Duodenal mucosa (tissue), 2 donors: ENCODE measurements around the gene DDX24.

Experiments
- H3K27ac ChIP-seq: one replicate; pipeline ENCODE4 v1.7.0; 2013; ENCODE audit warnings: low read depth, low read length
- H3K27me3 ChIP-seq, 2 donors: one replicate each; pipeline ENCODE4 v1.7.0; 2013; ENCODE audit warnings: low read length in 2 of 2, control low read depth in 1 of 2; ENCODE audit not compliant: insufficient read depth in 2 of 2, control insufficient read depth in 1 of 2
- H3K36me3 ChIP-seq, 2 donors: one replicate each; pipeline ENCODE4 v1.7.0; 2013; ENCODE audit warnings: low read length in 2 of 2, control low read depth in 1 of 2; ENCODE audit not compliant: insufficient read depth in 2 of 2, control insufficient read depth in 1 of 2
- H3K4me1 ChIP-seq, 2 donors: one replicate each; pipeline ENCODE4 v1.7.0; 2013; ENCODE audit warnings: low read length in 2 of 2, control low read depth in 1 of 2; ENCODE audit not compliant: insufficient read depth in 2 of 2, control insufficient read depth in 1 of 2
- H3K4me3 ChIP-seq, 2 donors: one replicate each; pipeline ENCODE4 v1.7.0; 2013; ENCODE audit warnings: low read length in 2 of 2, low read depth in 1 of 2
- H3K9ac ChIP-seq, 2 donors: one replicate each; pipeline ENCODE4 v1.7.0; 2013; ENCODE audit warnings: low read length in 2 of 2, low read depth in 1 of 2
- H3K9me3 ChIP-seq, 2 donors: one replicate each; pipeline ENCODE4 v1.7.0; 2013; ENCODE audit warnings: low read length in 2 of 2, control low read depth in 1 of 2; ENCODE audit not compliant: control insufficient read depth in 1 of 2

The DDX24 gene

DNA sequence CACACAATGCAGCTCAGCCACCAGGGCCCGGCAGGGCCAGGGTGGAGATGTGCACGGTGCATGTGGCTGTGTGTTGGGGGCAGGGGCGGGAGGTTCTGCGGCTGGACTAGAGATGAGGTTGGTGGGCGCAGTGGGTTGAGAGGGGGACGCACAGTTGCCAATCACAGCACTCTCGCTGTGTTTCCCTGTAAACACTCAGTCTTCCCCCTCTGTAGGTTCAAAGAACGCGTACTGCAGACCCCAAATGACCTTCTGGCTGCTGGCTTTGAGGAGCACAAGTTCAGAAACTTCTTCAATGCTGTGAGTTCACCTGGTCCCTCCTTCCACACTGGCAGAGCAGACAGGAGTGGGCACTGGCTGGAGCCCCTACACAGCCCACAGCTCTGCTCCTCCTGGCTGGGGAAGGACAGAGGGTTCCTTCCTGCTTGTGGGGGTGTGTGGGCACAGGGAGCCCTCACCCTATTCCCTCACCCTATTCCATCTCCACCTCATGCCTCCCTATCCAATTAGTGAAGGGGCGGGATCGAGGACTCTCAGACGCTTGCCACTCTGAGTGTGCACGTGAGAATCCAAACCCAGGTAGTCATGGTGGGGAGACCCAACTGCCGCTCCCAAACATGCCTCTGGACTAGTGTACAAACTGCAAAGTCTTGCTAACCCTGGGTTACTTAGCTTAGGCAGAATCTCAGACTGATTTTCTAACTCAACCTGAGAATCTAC lies 37.1 kb downstream of the DDX24 start:
- Histone ChIP-seq H3K27me3 (no peaks in the 10 kb centered on the region), H3K9ac (no peak overlapping the region), H3K4me3 (no peak overlapping the region), H3K4me1 (peaks cover 0 to 3% of the 10 kb centered on the region in 2 donors), H3K27ac (no peak overlapping the region), H3K9me3 (no peaks in the 10 kb centered on the region), H3K36me3 (peaks cover 19 to 45% of the 10 kb centered on the region in 2 donors)

DNA sequence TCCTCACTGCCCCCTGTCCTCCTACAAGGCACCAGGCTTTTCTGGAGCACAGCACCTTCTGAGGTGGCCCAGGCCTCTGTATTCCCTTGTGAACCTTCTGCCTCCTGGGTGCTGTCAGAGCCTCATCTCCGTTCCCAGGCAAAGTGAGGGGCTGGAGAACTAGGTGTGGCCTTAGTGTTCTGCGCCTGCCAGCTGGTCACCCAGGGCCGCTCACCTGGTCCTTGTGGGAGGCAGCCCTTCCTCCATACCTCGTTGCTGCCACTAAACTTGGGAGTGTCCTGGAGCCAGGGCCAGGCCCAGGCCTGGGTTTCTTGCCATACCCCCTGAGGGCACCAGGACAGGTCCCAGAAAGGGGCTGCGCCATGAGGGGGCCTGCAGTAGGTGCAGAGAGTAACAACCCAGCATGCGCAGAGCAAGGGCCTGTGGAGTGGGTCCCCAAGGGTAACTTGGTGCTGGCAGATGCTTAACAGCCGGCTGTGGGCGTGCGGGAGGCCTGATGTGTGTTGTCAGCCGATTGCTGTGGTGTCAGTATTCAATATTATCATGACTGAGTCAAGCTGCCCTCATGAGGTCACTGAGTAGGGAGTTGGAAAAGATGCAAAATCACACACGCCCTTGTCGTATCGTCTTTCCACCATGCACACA lies 37.8 kb downstream of the DDX24 start:
- H3K4me3 ChIP-seq = no peak overlapping the region
- no peaks in the 10 kb centered on the region for H3K9me3 ChIP-seq
- no peak overlapping the region for H3K9ac ChIP-seq
- no peaks in the 10 kb centered on the region for H3K27me3 ChIP-seq
- no peak overlapping the region for H3K27ac ChIP-seq
- peaks cover 13 to 39% of the 10 kb centered on the region in 2 donors for H3K36me3 ChIP-seq
- peaks cover 0 to 3% of the 10 kb centered on the region in 2 donors for H3K4me1 ChIP-seq

DNA sequence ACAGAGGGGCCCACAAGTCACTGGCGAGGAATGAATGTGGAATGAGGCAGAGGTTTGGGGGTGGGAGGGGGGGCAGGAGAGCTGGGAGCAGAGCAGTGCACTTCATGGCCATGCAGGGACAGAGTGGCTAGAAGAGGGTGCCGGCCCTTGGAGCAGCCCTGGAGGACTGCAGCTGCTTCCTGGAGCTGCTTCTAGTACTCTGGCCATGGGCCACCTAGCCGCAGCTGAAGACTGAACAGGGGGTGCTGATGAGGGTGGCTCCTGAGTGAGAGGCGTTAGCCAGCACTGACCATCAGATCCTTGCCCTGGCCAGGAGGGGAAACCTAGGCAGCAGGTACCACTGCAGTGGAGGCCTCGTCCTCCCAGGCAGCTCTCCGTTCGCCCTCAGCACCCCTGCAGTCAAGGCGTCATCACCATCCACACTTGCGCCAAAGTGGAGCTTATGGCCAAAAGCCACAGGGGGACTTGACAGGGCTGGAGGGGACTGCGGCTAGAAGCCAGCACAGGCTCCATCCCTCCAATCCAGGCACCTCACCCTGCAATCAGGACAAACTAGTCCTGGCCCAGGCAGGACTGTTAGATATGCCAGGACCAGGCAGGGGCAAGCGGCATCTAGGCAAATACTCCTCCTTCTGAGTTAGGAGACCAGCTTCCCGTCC lies 38.4 kb downstream of the DDX24 start:
- H3K27ac ChIP-seq = no peak overlapping the region
- peaks cover 0 to 3% of the 10 kb centered on the region in 2 donors for H3K4me1 ChIP-seq
- no peak overlapping the region for H3K9ac ChIP-seq
- H3K27me3 ChIP-seq = no peaks in the 10 kb centered on the region
- no peaks in the 10 kb centered on the region for H3K9me3 ChIP-seq
- peaks cover 7 to 32% of the 10 kb centered on the region in 2 donors for H3K36me3 ChIP-seq
- no peak overlapping the region for H3K4me3 ChIP-seq

DNA sequence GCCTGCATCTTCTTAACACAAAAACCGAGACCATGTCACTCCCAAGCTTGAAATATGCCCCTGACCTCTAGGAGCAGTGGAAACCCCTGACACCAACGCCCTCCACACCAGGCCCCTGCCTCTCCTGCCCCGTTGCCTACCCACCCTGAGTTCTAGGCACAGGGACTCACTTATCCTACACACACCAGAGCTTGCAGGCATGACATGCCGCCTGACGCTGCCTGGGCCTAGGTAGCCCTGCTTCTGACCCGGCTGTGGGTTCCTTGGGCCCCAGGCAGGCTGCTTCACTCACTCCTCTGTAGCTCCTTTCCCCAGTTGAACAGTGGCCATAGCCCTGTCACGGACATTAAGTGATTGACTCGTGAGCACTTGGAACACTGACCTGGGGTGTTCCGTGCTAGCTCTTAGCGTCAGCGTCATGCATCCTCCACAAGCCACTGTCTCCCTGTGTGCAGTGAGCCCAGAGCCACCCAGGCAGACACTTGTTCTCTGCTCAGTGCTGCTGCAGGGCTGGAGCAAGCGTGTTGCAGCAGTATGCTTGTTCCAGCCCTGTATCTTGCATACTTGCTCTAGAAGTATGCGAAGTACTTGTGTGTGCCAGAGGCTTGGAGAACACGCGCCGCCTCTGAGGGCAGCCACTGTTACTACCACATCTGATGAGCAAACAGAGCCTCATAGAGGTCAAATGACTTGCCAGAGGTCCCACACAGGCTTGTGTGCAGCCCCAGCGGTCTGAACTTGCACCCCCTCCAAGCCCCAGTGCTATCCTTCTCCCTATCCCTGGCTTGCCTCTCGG lies 39.3 kb downstream of the DDX24 start:
- Histone ChIP-seq H3K9me3 (no peaks in the 10 kb centered on the region), H3K27ac (no peak overlapping the region), H3K27me3 (no peaks in the 10 kb centered on the region), H3K4me1 (peaks cover 0 to 3% of the 10 kb centered on the region in 2 donors), H3K9ac (no peak overlapping the region), H3K36me3 (peaks cover 0 to 24% of the 10 kb centered on the region in 2 donors), H3K4me3 (no peak overlapping the region)

DNA sequence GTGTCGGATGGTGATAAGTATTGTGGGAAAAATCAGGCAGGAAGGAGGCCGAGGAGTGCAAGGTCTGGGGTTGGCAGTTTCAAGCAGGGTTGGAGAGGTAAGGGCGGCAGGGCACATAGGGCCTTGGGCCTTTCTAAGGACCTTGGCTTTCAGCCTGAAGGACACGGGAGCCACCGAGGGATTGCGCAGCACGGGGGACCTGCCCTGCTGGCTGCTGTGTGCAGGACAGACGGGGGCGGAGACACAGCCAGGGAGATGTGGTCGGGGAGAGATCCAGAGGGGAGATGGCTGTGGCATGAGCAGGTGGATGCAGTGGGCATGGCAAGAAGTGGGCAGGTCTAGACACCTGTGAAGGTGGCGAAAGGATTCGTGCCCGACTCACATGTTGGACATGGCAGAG lies 40.2 kb downstream of the DDX24 start:
- no peak overlapping the region for H3K4me3 ChIP-seq
- no peak overlapping the region for H3K27ac ChIP-seq
- H3K36me3 ChIP-seq = peaks cover 0 to 14% of the 10 kb centered on the region in 2 donors
- H3K9ac ChIP-seq = no peak overlapping the region
- peaks cover 0 to 3% of the 10 kb centered on the region in 2 donors for H3K4me1 ChIP-seq
- no peaks in the 10 kb centered on the region for H3K27me3 ChIP-seq
- no peaks in the 10 kb centered on the region for H3K9me3 ChIP-seq

DNA sequence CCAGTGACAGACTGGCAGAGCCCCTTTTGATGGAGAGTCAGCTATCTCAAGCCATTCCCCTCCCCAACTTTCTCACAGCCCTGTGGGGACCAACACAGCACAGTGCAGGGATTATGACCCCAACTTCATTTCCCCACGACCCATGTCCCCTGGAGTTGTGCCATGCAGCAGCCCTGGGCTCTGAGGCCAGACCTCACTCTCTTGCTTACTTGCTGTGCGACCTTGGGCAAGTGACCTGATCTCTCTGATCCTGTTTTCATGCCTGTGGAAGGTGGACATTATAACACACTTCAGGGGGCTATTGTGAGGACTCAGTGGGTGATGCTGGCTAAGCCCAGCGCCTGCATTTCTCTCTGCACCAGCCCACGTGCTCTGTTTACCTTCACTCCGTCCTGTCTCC lies 40.8 kb downstream of the DDX24 start:
- peaks cover 0 to 3% of the 10 kb centered on the region in 2 donors for H3K4me1 ChIP-seq
- H3K9ac ChIP-seq = no peak overlapping the region
- no peak overlapping the region for H3K27ac ChIP-seq
- H3K4me3 ChIP-seq = no peak overlapping the region
- no peaks in the 10 kb centered on the region for H3K9me3 ChIP-seq
- H3K27me3 ChIP-seq = no peaks in the 10 kb centered on the region
- H3K36me3 ChIP-seq = peaks cover 0 to 9% of the 10 kb centered on the region in 2 donors

DNA sequence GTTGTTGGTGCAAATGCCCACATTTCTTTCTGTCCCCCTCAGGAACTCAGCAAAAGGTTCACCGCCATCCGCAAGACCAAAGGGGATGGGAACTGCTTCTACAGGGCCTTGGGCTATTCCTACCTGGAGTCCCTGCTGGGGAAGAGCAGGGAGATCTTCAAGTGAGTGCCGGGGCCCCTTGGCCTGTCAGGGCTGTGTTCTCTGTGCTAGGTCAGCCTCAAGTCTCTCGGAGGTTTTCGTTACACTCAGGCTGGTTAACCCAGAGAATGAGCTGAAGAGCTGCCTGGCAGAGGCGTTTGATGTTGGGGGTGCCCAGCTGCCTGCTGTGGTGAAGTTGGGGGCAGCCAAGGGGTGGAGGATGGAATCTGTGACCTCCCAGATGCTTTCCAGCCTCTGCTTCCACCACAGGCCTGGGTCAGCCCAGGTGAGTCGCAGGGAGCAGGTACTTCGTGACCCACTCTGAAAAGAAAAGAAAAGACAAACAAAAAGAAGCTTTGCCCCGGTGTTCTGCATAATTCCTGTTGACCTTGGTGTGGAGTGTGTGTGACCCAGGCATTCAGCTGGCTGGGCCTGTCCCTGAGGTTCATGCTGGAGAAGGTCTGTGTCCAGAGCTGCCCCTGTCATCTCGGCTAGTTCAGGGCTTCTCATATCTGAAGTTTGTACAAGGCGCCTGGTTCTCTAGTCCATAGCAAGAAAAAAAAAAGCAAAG lies 41.9 kb downstream of the DDX24 start:
- H3K9ac ChIP-seq = no peak overlapping the region
- H3K27me3 ChIP-seq = no peaks in the 10 kb centered on the region
- H3K9me3 ChIP-seq = no peaks in the 10 kb centered on the region
- H3K4me1 ChIP-seq = peaks cover 0 to 3% of the 10 kb centered on the region in 2 donors
- H3K27ac ChIP-seq = no peak overlapping the region
- peaks cover 0 to 5% of the 10 kb centered on the region in 2 donors for H3K36me3 ChIP-seq
- no peak overlapping the region for H3K4me3 ChIP-seq

DNA sequence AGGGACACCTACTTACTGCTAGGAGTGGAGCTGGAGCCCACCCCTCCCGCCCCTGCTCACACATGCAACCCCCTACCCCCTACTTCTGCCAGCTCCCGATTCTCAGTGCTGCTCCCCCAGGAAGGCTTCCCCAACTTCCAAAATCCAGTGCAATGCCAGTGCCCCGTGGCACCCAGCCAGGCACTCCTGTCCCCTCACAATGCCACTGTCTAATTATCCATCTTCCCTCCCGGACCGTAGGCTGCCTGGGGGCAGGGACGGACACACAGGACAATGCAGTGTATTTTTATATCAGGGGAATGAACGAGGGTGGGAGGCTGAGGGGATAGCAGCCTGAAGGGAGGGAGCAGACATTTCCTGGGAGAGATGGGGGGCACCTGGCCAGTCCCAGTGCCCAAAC lies 42.5 kb downstream of the DDX24 start:
- H3K27ac ChIP-seq = no peak overlapping the region
- no peaks in the 10 kb centered on the region for H3K36me3 ChIP-seq
- no peak overlapping the region for H3K4me3 ChIP-seq
- no peaks in the 10 kb centered on the region for H3K9me3 ChIP-seq
- H3K9ac ChIP-seq = no peak overlapping the region
- no peaks in the 10 kb centered on the region for H3K27me3 ChIP-seq
- H3K4me1 ChIP-seq = peaks cover 0 to 3% of the 10 kb centered on the region in 2 donors

DNA sequence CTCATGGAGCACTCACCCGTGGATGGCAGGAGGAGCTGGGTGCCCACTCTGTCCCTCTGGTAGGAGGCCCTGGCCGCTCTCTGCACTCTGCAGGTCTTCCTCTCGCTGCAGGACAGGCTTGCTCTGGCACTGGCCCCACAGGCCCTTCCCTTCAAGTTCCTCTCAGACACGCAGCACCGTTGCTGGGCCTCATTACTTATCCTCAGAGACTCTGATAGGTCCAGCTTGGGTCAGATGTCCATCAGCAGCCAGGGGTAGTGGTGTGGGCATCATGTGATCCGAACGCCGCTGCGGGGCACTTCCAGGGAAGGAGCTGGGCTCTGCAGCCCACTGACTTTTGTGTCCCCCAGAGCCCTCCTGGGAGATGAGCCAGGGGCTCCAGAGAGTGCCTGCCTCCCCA lies 43.0 kb downstream of the DDX24 start:
- H3K4me1 ChIP-seq = peaks cover 0 to 3% of the 10 kb centered on the region in 2 donors
- no peaks in the 10 kb centered on the region for H3K36me3 ChIP-seq
- no peaks in the 10 kb centered on the region for H3K9me3 ChIP-seq
- no peak overlapping the region for H3K4me3 ChIP-seq
- no peak overlapping the region for H3K9ac ChIP-seq
- H3K27me3 ChIP-seq = no peaks in the 10 kb centered on the region
- no peak overlapping the region for H3K27ac ChIP-seq
